ENCODE results near the gene NETO1.

DNA sequence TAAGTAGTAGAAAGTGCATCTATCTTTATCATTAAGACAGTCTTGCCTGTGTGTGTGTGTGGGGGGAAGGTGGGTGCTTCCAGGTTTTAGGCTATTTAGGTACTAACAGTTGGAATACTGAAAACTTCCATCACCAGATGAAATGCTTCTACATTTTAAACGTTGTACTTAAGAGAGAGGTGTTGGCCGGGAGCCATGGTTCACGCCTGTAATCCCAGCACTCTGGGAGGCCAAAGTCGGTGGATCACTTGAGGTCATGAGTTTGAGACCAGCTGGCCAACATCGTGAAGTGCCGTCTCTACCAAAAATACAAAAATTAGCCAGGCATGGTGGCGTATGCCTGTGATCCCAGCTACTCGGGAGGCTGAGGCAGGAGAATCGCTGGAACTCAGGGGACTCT, 4.0 kb downstream of the NETO1 start:
- TF ChIP-seq, protein P1, sequence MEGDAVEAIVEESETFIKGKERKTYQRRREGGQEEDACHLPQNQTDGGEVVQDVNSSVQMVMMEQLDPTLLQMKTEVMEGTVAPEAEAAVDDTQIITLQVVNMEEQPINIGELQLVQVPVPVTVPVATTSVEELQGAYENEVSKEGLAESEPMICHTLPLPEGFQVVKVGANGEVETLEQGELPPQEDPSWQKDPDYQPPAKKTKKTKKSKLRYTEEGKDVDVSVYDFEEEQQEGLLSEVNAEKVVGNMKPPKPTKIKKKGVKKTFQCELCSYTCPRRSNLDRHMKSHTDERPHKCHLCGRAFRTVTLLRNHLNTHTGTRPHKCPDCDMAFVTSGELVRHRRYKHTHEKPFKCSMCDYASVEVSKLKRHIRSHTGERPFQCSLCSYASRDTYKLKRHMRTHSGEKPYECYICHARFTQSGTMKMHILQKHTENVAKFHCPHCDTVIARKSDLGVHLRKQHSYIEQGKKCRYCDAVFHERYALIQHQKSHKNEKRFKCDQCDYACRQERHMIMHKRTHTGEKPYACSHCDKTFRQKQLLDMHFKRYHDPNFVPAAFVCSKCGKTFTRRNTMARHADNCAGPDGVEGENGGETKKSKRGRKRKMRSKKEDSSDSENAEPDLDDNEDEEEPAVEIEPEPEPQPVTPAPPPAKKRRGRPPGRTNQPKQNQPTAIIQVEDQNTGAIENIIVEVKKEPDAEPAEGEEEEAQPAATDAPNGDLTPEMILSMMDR (IDR thresholded peaks at IDR 0.05; ENCODE audit: low read depth, low read length, missing input control), result no peak
- TF ChIP-seq TAF1 (conservative IDR thresholded peaks at IDR 0.05), result no peak
- TF ChIP-seq, protein P2, sequence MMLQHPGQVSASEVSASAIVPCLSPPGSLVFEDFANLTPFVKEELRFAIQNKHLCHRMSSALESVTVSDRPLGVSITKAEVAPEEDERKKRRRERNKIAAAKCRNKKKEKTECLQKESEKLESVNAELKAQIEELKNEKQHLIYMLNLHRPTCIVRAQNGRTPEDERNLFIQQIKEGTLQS (IDR thresholded peaks at IDR 0.05), result no peak
- TF ChIP-seq, protein P3, sequence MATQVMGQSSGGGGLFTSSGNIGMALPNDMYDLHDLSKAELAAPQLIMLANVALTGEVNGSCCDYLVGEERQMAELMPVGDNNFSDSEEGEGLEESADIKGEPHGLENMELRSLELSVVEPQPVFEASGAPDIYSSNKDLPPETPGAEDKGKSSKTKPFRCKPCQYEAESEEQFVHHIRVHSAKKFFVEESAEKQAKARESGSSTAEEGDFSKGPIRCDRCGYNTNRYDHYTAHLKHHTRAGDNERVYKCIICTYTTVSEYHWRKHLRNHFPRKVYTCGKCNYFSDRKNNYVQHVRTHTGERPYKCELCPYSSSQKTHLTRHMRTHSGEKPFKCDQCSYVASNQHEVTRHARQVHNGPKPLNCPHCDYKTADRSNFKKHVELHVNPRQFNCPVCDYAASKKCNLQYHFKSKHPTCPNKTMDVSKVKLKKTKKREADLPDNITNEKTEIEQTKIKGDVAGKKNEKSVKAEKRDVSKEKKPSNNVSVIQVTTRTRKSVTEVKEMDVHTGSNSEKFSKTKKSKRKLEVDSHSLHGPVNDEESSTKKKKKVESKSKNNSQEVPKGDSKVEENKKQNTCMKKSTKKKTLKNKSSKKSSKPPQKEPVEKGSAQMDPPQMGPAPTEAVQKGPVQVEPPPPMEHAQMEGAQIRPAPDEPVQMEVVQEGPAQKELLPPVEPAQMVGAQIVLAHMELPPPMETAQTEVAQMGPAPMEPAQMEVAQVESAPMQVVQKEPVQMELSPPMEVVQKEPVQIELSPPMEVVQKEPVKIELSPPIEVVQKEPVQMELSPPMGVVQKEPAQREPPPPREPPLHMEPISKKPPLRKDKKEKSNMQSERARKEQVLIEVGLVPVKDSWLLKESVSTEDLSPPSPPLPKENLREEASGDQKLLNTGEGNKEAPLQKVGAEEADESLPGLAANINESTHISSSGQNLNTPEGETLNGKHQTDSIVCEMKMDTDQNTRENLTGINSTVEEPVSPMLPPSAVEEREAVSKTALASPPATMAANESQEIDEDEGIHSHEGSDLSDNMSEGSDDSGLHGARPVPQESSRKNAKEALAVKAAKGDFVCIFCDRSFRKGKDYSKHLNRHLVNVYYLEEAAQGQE (IDR thresholded peaks at IDR 0.05), result no peak
- TF ChIP-seq, protein P4, sequence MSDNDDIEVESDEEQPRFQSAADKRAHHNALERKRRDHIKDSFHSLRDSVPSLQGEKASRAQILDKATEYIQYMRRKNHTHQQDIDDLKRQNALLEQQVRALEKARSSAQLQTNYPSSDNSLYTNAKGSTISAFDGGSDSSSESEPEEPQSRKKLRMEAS (IDR thresholded peaks at IDR 0.05), result no peak
- TF ChIP-seq YY1 (IDR thresholded peaks at IDR 0.05), result no peak
- no peak for TF ChIP-seq HNF4A (conservative IDR thresholded peaks at IDR 0.05)
- TF ChIP-seq EGR1 (IDR thresholded peaks at IDR 0.05; ENCODE audit: low read depth in 2 of 2), result no peak
- TF ChIP-seq, protein P5, sequence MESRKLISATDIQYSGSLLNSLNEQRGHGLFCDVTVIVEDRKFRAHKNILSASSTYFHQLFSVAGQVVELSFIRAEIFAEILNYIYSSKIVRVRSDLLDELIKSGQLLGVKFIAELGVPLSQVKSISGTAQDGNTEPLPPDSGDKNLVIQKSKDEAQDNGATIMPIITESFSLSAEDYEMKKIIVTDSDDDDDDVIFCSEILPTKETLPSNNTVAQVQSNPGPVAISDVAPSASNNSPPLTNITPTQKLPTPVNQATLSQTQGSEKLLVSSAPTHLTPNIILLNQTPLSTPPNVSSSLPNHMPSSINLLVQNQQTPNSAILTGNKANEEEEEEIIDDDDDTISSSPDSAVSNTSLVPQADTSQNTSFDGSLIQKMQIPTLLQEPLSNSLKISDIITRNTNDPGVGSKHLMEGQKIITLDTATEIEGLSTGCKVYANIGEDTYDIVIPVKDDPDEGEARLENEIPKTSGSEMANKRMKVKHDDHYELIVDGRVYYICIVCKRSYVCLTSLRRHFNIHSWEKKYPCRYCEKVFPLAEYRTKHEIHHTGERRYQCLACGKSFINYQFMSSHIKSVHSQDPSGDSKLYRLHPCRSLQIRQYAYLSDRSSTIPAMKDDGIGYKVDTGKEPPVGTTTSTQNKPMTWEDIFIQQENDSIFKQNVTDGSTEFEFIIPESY (IDR thresholded peaks at IDR 0.05), result no peak
